HG03442 (cell line): ENCODE data around the gene EPB41L4B.

Experiments
- ATAC-seq: cut with Tn5 transposase; IDR thresholded peaks from one replicate; pipeline ENCODE4 v1.9.1; 2021; ENCODE audit warnings: mild to moderate bottlenecking, moderate library complexity; ENCODE audit not compliant: unreplicated experiment

EPB41L4B gene

GRCh38 chr9:109166771-109167601 lies 153.9 kb downstream of the EPB41L4B start, which contains the start of gene FRRS1L:
Gene FRRS1L, minus strand, starts transcription at chr9:109167249. Its CDS starts 111 bp downstream, at chr9:109167138.
- no peak for ATAC-seq

DNA sequence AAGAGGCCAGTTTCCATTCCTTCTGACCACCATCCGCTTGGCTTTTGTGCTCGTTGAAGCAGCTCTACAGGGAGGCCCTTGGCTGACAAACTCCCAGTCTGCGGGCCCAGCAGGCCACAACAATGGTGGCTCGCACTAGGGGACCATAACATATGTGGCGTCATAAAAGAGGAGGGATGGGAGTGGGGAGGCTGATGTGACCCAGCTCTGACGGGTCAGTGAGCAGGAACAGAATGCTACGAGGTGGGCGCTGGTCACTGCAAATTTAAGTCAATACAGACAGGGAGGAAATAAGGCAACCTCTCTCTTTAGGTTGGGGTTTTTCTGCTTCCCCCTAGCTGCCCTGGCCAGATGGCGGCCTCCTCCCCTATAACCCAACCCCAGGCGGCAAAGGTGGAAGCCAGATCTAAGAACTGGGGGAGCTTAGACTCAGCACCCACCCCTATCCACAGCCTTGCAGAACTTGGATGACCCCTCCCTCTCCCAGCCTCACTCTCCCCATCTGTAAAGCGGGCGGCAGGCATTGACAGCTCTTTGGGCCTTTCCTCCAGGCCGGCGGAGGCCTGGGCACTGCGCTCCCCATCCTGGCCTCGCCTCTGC lies 154.6 kb downstream of the EPB41L4B start:
- no peak for ATAC-seq

- ATAC-seq: peak; percentile 61
Observed at GRCh38 chr9:109164042-109164441, 156.8 kb downstream of the EPB41L4B start.

- no peak for ATAC-seq
Observed at GRCh38 chr9:109163194-109163593, 157.7 kb downstream of the EPB41L4B start.

DNA sequence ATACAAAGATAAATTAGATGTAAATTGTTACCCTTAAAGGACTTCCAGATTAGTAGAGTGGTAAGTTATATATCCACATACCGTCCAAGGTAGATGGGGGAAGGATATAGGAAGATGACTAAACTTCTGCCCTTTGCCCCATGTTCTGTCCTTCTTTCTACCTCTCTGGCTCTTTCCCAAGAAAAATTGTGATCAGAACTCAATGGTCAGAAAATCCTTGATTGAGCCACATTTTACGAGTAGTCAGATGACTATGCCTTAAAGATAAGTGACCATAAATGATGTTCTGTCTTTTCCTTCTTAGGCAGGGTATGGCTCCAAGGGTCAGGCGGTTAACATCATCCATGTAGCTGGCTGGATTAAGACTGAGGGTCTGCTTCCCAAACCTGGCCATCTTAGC lies 158.2 kb downstream of the EPB41L4B start:
- ATAC-seq: no peak

GRCh38 chr9:109161471-109161870 lies 159.4 kb downstream of the EPB41L4B start:
- ATAC-seq: no peak

GRCh38 chr9:109159583-109159982 lies 161.3 kb downstream of the EPB41L4B start:
- no peak for ATAC-seq

GRCh38 chr9:109158651-109159050 lies 162.2 kb downstream of the EPB41L4B start:
- no peak for ATAC-seq

DNA sequence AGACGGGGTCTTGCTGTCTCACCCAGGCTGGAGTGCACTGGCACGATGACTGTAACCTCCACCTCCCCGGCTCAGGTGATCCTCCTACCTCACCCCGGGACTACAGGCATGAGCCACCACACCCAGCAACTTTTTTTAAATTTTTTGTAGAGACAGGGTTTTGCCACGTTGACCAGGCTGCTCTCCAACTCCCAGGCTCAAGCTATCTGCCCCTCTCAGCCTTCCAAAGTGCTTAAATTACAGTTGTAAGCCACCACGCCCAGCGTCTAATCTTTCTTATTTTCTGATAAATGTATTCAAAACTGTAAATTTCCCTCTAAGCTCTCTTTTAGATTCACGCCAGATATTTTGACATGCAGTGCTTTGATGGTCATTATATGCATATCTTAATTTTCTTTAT lies 164.2 kb downstream of the EPB41L4B start:
- ATAC-seq: no peak

GRCh38 chr9:109150925-109151545 lies 169.8 kb downstream of the EPB41L4B start:
- no peak for ATAC-seq

GRCh38 chr9:109149722-109150121 lies 171.1 kb downstream of the EPB41L4B start:
- no peak for ATAC-seq

- no peak for ATAC-seq
Observed at GRCh38 chr9:109149089-109149488, 171.8 kb downstream of the EPB41L4B start.

DNA sequence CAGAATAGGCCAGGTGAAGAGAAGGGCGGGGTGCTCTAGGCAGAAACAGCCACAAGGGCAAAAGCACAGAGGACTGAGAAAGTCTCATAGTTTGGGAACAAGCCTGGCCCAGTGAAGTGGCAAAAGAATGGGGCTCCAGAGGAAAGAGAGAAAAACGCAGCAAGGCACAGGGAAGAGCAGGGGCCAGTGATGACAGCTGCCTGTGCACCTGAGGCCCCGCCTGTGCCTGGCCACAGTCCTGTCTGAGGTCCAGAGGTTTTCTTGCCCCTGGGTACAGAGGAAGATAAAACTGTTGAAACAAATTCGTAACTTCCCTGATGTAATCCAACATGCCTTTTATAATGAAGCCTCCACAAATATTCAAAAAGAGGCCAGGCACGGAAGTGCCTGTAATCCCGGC lies 175.8 kb downstream of the EPB41L4B start:
- no peak for ATAC-seq

- ATAC-seq: peak; percentile 99
Observed at GRCh38 chr9:109143881-109144562, 176.8 kb downstream of the EPB41L4B start.

DNA sequence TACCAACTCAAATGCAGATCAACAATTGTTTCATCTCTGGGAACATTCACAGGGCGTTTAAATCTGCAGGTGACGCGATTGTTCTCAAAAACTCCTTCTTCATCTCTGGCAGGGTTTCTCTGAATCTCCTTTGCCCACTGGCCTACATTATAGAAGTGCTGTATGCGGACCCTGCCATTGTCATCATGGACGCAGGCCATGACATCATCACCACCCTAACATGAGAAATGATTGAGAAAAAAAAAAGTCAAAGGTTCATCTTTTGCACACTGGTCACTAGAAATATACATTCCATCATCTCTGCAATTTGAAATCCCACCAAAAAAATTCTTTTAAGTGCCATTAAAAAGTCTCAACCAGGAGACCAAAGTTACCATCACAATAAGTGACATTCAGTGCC lies 179.5 kb downstream of the EPB41L4B start:
- no peak for ATAC-seq

- ATAC-seq: no peak
Observed at GRCh38 chr9:109139851-109140250, 181.0 kb downstream of the EPB41L4B start.

GRCh38 chr9:109138421-109138820 lies 182.4 kb downstream of the EPB41L4B start:
- no peak for ATAC-seq

DNA sequence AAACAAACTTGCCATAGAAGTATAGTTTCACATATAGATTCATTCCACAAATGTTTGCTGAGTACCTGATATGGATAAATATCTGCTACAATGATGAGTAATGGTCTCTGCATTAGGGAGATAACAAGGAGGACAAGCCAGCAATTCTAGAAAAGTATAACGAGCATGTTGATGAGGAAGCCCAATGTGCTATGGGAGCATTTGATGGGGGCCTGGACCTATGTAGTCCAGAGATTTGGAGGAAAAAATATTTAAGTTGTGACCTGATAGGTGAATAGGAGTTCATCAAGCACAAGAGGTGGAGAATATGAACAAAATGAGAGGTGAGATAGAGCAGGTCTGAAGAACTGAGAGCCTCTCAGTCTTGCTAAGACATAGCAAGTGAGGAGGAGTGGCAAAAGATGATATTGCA lies 186.7 kb downstream of the EPB41L4B start:
- ATAC-seq: no peak

- ATAC-seq: no peak
Observed at GRCh38 chr9:109133533-109133932, 187.3 kb downstream of the EPB41L4B start.

- ATAC-seq: no peak
Observed at GRCh38 chr9:109132567-109133021, 188.3 kb downstream of the EPB41L4B start.
